Measurements from ENCODE around the gene JUNB.

DNA sequence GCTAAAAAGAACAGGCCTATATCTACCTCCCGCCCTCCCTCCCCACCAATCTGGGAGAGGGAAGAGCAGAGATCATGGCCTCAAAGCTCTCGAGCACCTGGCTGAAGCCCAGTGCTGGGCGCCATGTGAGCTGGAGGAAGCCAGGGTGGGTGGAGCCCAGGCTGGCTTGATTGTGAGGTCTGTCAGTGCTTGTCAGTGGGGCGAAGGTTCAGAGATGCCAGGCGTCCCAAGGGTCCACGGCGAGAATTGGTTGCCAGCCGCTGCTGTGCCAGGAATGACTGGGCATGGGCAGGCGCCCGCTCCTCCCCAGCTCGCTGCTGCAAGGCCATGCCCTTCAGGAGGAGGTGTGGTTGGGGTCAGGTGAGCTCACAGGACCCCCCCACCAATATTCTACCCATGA, 28.2 kb upstream of the JUNB start:
- TF ChIP-seq POLR2AphosphoS5 (IDR thresholded peaks at IDR 0.05; ENCODE audit: low read depth, low read length), result no peak
- TF ChIP-seq POLR2A (IDR thresholded peaks at IDR 0.05; ENCODE audit: low read depth, low read length), result no peak
